ENCODE data around the gene GTPBP6. TPM values are rescaled to one million over a fixed set of nuclear protein-coding genes. Genes with fewer than 3 reads are reported as not detected.
"Not testable (repeated sequence)": the region's sequence is repeated elsewhere in the genome, so short reads cannot be mapped to it uniquely, and the experiment has no call there.

GTPBP6 gene
- total RNA-seq, 2 experiments from 2014 or later = 54.5 to 60.2 TPM

DNA sequence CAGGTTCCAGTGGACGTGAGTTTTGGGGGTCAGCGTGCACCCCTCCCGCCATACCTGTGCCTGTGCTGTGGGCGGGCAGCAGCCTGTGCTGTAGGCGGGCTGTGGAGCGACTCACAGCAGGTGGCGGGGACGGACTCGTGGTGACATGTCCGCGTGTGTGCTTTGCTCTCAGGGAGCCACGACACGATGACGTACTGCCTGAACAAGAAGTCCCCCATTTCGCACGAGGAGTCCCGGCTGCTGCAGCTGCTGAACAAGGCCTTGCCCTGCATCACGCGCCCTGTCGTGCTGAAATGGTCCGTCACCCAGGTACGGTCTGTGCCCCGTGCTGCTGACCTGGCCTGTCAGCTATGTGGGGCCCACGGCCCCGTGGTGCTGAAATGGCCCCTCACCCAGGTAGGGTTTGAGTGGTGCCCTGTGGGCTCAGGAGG lies 30.0 kb downstream of the GTPBP6 start:
- peaks cover 16% of the 10 kb centered on the region for H3K4me1 Mint-ChIP-seq
- H3K36me3 Mint-ChIP-seq (ENCODE audit: low read depth) = peaks cover 67% of the 10 kb centered on the region
- no peak for ATAC-seq
- intact Hi-C loops (cut with DNase I, micrococcal nuclease) = no loop called here
- no peak overlapping the region for H3K27ac Mint-ChIP-seq
- POLR2A ChIA-PET = no interaction called here
- no peak for DNase-seq
- no peaks in the 10 kb centered on the region for H3K27me3 Mint-ChIP-seq
- no peak overlapping the region for H3K4me3 Mint-ChIP-seq
- no peaks in the 10 kb centered on the region for H3K9me3 Mint-ChIP-seq (ENCODE audit: low read depth)
- CTCF ChIA-PET = no interaction called here

DNA sequence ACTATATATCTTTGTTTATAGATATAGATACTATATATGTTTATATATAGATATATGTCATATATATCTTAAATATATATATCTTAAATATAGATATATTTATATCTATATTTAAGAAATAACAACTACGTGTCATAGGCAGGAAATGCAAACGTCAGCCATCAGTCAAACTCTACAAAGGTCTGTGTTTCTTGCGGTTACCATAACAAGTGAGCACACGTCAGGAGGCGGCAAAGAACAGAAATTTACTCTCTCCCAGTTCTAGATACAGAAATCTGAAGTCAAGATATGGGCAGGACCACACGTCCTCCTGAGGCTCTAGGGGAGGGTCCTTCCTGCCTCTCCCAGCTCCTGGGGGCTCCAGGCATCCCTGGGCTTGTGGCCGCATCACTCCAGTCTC lies 30.9 kb downstream of the GTPBP6 start:
- intact Hi-C loops (cut with DNase I, micrococcal nuclease) = no loop called here
- Mint-ChIP-seq H3K27me3 (no peaks in the 10 kb centered on the region), H3K4me3 (no peak overlapping the region), H3K27ac (no peak overlapping the region), H3K9me3 (ENCODE audit: low read depth) (no peaks in the 10 kb centered on the region), H3K4me1 (peaks cover 16% of the 10 kb centered on the region), H3K36me3 (ENCODE audit: low read depth) (peaks cover 59% of the 10 kb centered on the region)
- ChIA-PET POLR2A (no interaction called here), CTCF (no interaction called here)
- ATAC-seq (no peak), DNase-seq (no peak)

DNA sequence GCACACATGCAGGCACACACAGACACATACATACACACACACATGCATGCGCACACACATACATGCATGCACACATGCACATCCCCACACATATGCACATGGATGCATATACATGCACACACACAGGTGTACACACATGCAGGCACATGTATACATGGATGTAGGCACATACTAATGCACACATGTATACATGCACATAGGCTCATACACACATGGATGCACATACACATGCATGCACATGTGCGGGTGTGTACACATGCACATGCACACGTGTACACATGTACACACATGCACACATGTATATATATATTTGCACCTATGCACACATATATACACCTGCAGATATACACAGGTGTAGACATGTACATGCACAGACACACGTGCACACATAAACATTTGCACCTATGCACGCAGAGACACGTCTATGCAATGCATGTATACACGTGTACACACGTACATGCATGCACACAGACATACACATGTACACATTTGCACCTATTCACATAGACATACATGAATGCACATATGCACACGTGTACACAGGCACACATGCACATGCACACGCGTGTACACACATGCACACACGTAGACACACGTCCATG lies 33.4 kb downstream of the GTPBP6 start:
- DNase-seq = no peak
- peaks cover 16% of the 10 kb centered on the region for H3K4me1 Mint-ChIP-seq
- no peaks in the 10 kb centered on the region for H3K9me3 Mint-ChIP-seq (ENCODE audit: low read depth)
- H3K27me3 Mint-ChIP-seq = no peaks in the 10 kb centered on the region
- POLR2A ChIA-PET = no interaction called here
- intact Hi-C loops (cut with DNase I, micrococcal nuclease) = no loop called here
- peaks cover 43% of the 10 kb centered on the region for H3K36me3 Mint-ChIP-seq (ENCODE audit: low read depth)
- no peak for ATAC-seq
- H3K4me3 Mint-ChIP-seq = no peak overlapping the region
- CTCF ChIA-PET = no interaction called here
- no peak overlapping the region for H3K27ac Mint-ChIP-seq

DNA sequence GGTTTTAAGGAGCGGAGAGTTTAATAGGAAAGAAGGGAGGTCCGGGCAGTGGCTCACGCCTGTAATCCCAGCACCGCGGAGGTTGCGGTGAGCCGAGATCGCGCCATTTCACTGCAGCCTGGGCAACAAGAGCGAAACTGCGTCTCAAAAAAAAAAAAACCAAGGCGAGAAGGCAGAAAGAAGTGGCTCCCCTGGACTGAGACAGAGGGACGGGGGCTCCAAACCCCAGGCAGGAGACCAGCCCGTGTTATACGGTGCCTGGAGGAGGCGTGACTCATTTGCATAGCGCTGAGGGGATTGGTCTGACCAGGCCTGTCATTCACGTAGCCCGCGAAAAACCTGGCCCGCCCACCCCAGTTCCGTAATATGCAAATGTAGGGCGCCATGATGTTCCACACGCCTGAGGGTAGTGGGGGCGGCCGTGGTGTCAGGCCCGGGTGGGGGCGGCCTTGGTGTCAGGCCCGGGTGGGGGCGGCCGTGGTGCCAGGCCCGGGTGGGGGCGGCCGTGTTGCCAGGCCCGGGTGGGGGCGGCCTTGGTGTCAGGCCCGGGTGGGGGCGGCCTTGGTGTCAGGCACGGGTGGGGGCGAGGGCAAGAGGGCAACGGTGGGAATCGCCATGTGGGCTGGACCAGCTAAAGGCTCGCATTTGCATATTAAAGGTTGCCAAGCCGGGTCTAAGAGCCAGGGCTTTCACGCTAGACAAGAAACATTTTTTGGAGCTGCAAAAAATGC lies 35.3 kb downstream of the GTPBP6 start:
- peak; percentile 96 for ATAC-seq
- H3K27me3 Mint-ChIP-seq = no peaks in the 10 kb centered on the region
- H3K27ac Mint-ChIP-seq = peak overlapping the region; percentile 97
- H3K9me3 Mint-ChIP-seq (ENCODE audit: low read depth) = no peaks in the 10 kb centered on the region
- peaks cover 30% of the 10 kb centered on the region for H3K36me3 Mint-ChIP-seq (ENCODE audit: low read depth)
- ChIA-PET POLR2A (no interaction called here), CTCF (no interaction called here)
- peak overlapping the region; percentile 94 for H3K4me3 Mint-ChIP-seq
- intact Hi-C loops (cut with DNase I, micrococcal nuclease) = loop anchor here (1.0 to 5.0 kb wide), 3 partner anchors 35 to 1109 kb away; partner anchors contain the start of genes GTPBP6 (in 2 of the 2), PPP2R3B (in 1 of the 2) and SLC25A6 (in 1 of the 2)
- peaks cover 26% of the 10 kb centered on the region for H3K4me1 Mint-ChIP-seq
- DNase-seq = peak; percentile 96

DNA sequence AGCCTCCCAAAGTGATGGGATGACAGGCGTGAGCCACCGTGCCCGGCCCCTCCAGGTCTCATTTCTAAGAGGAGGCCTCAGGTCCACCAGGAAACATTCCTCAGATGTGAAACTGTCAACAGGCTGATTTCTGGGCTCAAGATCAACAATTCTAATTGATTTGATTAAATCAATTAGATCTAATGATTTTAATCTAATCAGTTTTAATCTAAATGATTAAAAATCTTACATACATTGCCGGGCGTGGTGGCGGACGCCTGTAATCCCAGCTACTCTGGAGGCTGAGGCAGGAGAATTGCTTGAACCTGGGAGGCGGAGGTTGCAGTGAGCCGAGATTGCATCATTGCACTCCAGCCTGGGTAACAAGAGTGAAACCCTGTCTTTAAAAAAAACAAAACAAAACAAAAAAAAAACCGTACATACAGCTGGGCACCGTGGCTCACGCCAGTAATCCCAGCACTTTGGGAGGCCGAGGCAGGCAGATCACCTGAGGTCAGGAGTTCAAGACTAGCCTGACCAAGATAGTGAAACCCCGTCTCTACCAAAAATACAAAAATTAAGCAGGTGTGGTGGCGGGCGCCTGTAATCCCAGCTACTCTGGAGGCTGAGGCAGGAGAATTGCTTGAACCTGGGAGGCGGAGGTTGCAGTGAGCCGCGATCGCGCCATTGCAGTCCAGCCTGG lies 36.5 kb downstream of the GTPBP6 start:
- peaks cover 29% of the 10 kb centered on the region for H3K36me3 Mint-ChIP-seq (ENCODE audit: low read depth)
- peaks cover 26% of the 10 kb centered on the region for H3K4me1 Mint-ChIP-seq
- H3K27me3 Mint-ChIP-seq; ATAC-seq; DNase-seq; POLR2A ChIA-PET; CTCF ChIA-PET; H3K9me3 Mint-ChIP-seq (ENCODE audit: low read depth): not testable (repeated sequence)
- peak overlapping the region; percentile 88 for H3K27ac Mint-ChIP-seq
- peak overlapping the region; percentile 94 for H3K4me3 Mint-ChIP-seq
- intact Hi-C loops (cut with DNase I, micrococcal nuclease) = loop anchor here in 1 of 2 experiments (5.0 kb wide), 1 partner anchor 1110 kb away; the partner anchor contains the start of gene SLC25A6

DNA sequence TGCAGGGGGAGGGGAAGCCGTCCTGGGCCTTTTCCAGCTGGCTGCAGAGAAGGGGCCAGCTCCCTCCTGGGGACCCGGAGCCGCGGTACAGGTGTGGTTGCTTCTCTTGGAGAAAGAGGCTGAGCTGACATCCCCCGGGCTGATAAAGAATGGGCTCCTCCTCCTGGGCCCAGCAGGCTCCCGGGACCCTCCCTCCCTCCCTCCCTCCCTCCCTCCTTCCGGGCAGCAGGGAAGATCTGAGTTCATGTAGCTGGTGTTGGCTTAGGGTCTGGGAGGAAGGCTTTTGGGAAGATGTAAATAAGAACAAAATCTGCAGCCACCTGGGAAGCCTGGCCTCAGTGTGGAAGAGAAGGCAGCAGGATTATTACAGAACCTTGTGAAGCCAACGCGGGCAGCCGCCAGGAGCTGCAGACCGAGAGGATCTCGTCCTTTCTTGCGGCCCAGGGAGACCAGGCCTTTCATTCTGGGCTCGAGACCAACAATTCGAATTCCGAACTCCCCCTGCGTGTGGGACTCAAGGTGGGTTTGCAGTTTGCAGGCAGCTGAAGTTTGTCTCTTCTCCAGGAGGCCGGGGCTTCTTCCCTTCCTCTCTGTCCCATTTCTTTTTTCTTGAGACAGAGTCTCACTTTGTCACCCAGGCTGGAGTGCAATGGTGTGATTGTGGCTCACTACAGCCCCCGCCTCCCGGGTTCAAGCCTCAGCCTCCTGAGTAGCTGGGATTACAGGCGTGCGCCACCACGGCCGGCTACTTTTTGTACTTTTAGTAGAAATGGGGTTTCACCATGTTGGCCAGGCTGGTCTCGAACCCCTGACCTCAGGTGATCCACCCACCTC lies 37.2 kb downstream of the GTPBP6 start, which contains the start of gene PLCXD1:
Gene PLCXD1 (plus strand): TSS at position 216 of the 834 bp plus-strand sequence. CDS start 2,807 bp downstream, outside the sequence.
- peak; percentile 77 for DNase-seq
- Mint-ChIP-seq H3K27ac (peak within 1 kb of the TSS; percentile 88), H3K4me1 (peaks cover 21% of the 10 kb centered on the region), H3K36me3 (ENCODE audit: low read depth) (peaks cover 27% of the 10 kb centered on the region), H3K4me3 (peak within 1 kb of the TSS; percentile 94), H3K27me3 (no peaks in the 10 kb centered on the region), H3K9me3 (ENCODE audit: low read depth) (no peaks in the 10 kb centered on the region)
- POLR2A ChIA-PET = no interaction called here
- peak; percentile 47 for ATAC-seq
- intact Hi-C loops (cut with DNase I, micrococcal nuclease) = loop anchor here in 1 of 2 experiments (5.0 kb wide), 1 partner anchor 1111 kb away; the partner anchor contains the start of gene SLC25A6
- CTCF ChIA-PET = no interaction called here

DNA sequence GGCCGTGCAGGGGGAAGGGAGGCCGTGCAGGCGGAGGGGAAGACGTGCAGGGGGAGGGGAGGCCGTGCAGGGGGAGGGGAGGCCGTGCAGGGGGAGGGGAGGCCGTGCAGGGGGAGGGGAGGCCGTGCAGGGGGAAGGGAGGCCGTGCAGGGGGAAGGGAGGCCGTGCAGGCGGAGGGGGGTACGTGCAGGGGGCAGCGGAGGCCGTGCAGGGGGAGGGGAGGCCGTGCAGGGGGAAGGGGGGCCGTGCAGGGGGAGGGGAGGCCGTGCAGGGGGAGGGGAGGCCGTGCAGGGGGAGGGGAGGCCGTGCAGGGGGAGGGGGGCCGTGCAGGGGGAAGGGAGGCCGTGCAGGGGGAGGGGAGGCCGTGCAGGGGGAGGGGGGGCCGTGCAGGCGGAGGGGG lies 37.9 kb downstream of the GTPBP6 start:
- intact Hi-C loops (cut with DNase I, micrococcal nuclease) = loop anchor here in 1 of 2 experiments (5.0 kb wide), 1 partner anchor 1112 kb away; the partner anchor contains the start of gene SLC25A6
- DNase-seq; CTCF ChIA-PET; H3K27me3 Mint-ChIP-seq; H3K4me3 Mint-ChIP-seq; H3K9me3 Mint-ChIP-seq (ENCODE audit: low read depth); POLR2A ChIA-PET; H3K27ac Mint-ChIP-seq; ATAC-seq: not testable (repeated sequence)
- peaks cover 20% of the 10 kb centered on the region for H3K36me3 Mint-ChIP-seq (ENCODE audit: low read depth)
- peaks cover 16% of the 10 kb centered on the region for H3K4me1 Mint-ChIP-seq

DNA sequence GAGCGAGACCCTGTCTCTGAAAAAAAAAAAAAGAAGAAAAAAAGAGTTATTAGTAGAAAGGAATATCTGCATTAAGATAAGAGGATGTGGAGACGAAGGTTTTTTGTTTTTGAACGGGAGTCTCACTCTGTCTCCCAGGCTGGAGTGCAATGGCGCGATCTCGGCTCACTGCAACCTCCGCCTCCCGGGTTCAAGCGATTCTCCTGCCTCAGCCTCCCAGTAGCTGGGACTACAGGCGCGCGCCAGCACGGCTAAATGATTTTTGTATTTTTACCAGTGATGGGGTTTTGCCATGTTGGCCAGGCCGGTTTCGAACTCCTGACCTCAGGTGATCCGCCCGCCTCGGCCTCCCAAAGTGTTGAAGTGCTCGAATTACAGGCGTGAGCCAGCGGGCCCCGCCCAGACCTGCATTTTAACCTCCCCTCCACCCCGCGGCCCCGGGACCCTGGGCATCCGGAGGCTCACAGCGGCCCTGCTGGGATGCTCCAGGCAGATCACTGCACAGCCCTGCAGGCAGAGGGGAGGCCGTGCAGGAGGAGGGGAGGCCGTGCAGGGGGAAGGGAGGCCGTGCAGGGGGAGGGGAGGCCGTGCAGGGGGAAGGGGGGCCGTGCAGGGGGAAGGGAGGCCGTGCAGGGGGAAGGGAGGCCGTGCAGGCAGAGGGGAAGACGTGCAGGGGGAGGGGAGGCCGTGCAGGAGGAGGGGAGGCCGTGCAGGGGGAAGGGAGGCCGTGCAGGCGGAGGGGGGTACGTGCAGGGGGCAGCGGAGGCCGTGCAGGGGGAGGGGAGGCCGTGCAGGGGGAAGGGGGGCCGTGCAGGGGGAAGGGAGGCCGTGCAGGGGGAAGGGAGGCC lies 38.6 kb downstream of the GTPBP6 start:
- ATAC-seq; CTCF ChIA-PET; H3K27ac Mint-ChIP-seq; POLR2A ChIA-PET; H3K27me3 Mint-ChIP-seq; DNase-seq; H3K9me3 Mint-ChIP-seq (ENCODE audit: low read depth): not testable (repeated sequence)
- peaks cover 14% of the 10 kb centered on the region for H3K4me1 Mint-ChIP-seq
- peaks cover 13% of the 10 kb centered on the region for H3K36me3 Mint-ChIP-seq (ENCODE audit: low read depth)
- peak overlapping the region; percentile 39 for H3K4me3 Mint-ChIP-seq
- intact Hi-C loops (cut with DNase I, micrococcal nuclease) = loop anchor here in 1 of 2 experiments (5.0 kb wide), 1 partner anchor 1112 kb away; the partner anchor contains the start of gene SLC25A6

DNA sequence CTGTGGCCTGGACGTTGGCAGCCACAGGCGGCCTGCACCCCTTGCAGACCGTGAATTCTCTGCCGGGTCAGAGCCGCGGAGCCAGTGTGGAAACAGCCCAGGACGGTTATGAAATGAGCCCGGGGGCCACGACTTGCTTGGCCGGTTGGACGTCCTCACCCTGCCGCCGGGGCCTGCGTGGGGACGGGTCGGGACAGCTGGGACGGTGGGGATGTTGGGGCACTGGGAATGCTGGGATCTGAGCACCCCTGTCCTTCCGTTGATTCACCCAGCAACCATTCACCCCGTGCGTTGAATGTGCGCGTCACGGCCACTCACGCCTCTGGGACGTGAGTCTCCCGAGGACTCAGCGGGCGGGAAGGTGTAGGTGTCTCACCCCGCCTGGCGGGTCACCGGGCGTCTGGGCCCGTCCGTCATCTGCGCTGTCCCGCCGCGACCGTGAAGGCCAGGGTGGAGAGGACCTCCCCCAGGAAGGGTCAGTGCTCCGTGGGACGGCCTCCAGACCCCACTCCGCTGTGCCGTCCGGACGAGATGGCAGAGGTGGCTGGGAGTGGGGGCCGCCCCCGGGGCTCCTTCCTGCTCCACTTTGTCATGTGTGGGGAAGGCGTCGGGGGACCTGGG lies 41.9 kb downstream of the GTPBP6 start:
- Mint-ChIP-seq H3K27me3 (no peaks in the 10 kb centered on the region), H3K4me3 (peak overlapping the region; percentile 68), H3K4me1 (peaks cover 12% of the 10 kb centered on the region), H3K36me3 (ENCODE audit: low read depth) (peaks cover 2% of the 10 kb centered on the region), H3K9me3 (ENCODE audit: low read depth) (no peaks in the 10 kb centered on the region), H3K27ac (no peak overlapping the region)
- DNase-seq = peak; percentile 60
- intact Hi-C loops (cut with DNase I, micrococcal nuclease) = no loop called here
- ChIA-PET CTCF (no interaction called here), POLR2A (no interaction called here)
- ATAC-seq = peak; percentile 39

DNA sequence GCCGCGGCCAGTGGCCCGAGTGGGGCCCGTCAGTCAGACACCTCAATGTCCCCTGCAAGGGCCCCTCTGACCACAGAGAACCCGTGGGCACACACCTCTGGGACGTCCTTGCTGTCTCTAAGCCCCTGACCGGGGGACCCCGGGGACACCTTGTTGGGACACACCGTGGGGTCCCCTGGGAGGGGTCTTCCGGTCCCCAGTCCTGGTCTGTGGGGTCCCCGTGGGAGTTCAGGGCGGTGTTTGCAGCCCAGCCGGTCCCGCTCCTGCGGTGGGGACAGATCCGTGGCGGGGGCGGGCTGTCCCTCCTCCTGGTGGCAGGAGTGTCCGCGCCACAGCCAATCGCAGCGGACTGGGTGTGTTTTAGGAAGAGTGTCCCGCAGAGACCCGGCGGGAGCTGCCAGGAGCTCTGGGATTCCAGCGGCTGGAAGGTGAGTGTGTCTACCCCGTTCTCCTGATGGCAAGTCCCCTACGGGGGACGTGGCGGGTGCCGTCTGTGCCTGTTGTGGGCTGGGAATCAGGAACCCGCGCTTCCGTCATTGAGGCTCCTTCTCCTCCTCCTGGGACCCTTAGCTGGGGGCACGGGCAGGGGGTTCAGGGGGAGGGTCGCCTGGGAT lies 42.5 kb downstream of the GTPBP6 start:
- ChIA-PET POLR2A (no interaction called here), CTCF (no interaction called here)
- Mint-ChIP-seq H3K4me1 (peaks cover 12% of the 10 kb centered on the region), H3K27ac (no peak overlapping the region), H3K4me3 (peak overlapping the region; percentile 68), H3K27me3 (no peaks in the 10 kb centered on the region), H3K9me3 (ENCODE audit: low read depth) (no peaks in the 10 kb centered on the region), H3K36me3 (ENCODE audit: low read depth) (no peaks in the 10 kb centered on the region)
- DNase-seq = peak; percentile 63
- intact Hi-C loops (cut with DNase I, micrococcal nuclease) = no loop called here
- ATAC-seq = peak; percentile 70

Measured in activated CD4-positive, alpha-beta T cell treated with anti-CD3 and anti-CD28 coated beads for 36 hours (primary cell).